ENCODE results near the gene SLC41A3.

Gene SLC41A3

GRCh38 chr3:126106336-126107202 is 22.6 kb upstream of the SLC41A3 start:
- no peak overlapping the region for H3K4me3 ChIP-seq (ENCODE audit: low read depth, low read length)
- no peak for TF ChIP-seq CTCF (IDR thresholded peaks at IDR 0.05; ENCODE audit: borderline replicate concordance, insufficient read depth, low read depth, low read length)

GRCh38 chr3:126105691-126106187 is 21.8 kb upstream of the SLC41A3 start:
- no peak for TF ChIP-seq CTCF (IDR thresholded peaks at IDR 0.05; ENCODE audit: borderline replicate concordance, insufficient read depth, low read depth, low read length)
- H3K4me3 ChIP-seq (ENCODE audit: low read depth, low read length), result no peak overlapping the region

GRCh38 chr3:126104742-126105605 is 21.1 kb upstream of the SLC41A3 start:
- TF ChIP-seq CTCF (IDR thresholded peaks at IDR 0.05; ENCODE audit: borderline replicate concordance, insufficient read depth, low read depth, low read length), result no peak
- no peak overlapping the region for H3K4me3 ChIP-seq (ENCODE audit: low read depth, low read length)

GRCh38 chr3:126104028-126104635 is 20.2 kb upstream of the SLC41A3 start:
- H3K4me3 ChIP-seq (ENCODE audit: low read depth, low read length), result no peak overlapping the region
- TF ChIP-seq CTCF (IDR thresholded peaks at IDR 0.05; ENCODE audit: borderline replicate concordance, insufficient read depth, low read depth, low read length), result no peak

- peak; percentile 29; the same call in 1 of the 2 replicates for TF ChIP-seq CTCF (IDR thresholded peaks at IDR 0.05; ENCODE audit: borderline replicate concordance, insufficient read depth, low read depth, low read length)
- H3K4me3 ChIP-seq (ENCODE audit: low read depth, low read length), result no peak overlapping the region
Observed at GRCh38 chr3:126103121-126104027, 19.4 kb upstream of the SLC41A3 start.

- H3K4me3 ChIP-seq (ENCODE audit: low read depth, low read length), result no peak overlapping the region
- no peak for TF ChIP-seq CTCF (IDR thresholded peaks at IDR 0.05; ENCODE audit: borderline replicate concordance, insufficient read depth, low read depth, low read length)
Observed at GRCh38 chr3:126102530-126102951, 18.6 kb upstream of the SLC41A3 start.

Measured in GM12875 (cell line).